Ecto neural progenitor cell (in vitro differentiated cells): ENCODE results near the gene MATR3.
A peak's percentile ranks its signal among the peaks of the same experiment; 100 is the strongest.
"Not testable (repeated sequence)": the region's sequence is repeated elsewhere in the genome, so short reads cannot be mapped to it uniquely, and the experiment has no call there.

Experiments
- DNase-seq: peaks from one replicate; pipeline ENCODE4 v3.0.0-alpha.2; 2018; ENCODE audit warnings: low spot score

The MATR3 gene, protein sequence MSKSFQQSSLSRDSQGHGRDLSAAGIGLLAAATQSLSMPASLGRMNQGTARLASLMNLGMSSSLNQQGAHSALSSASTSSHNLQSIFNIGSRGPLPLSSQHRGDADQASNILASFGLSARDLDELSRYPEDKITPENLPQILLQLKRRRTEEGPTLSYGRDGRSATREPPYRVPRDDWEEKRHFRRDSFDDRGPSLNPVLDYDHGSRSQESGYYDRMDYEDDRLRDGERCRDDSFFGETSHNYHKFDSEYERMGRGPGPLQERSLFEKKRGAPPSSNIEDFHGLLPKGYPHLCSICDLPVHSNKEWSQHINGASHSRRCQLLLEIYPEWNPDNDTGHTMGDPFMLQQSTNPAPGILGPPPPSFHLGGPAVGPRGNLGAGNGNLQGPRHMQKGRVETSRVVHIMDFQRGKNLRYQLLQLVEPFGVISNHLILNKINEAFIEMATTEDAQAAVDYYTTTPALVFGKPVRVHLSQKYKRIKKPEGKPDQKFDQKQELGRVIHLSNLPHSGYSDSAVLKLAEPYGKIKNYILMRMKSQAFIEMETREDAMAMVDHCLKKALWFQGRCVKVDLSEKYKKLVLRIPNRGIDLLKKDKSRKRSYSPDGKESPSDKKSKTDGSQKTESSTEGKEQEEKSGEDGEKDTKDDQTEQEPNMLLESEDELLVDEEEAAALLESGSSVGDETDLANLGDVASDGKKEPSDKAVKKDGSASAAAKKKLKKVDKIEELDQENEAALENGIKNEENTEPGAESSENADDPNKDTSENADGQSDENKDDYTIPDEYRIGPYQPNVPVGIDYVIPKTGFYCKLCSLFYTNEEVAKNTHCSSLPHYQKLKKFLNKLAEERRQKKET

DNA sequence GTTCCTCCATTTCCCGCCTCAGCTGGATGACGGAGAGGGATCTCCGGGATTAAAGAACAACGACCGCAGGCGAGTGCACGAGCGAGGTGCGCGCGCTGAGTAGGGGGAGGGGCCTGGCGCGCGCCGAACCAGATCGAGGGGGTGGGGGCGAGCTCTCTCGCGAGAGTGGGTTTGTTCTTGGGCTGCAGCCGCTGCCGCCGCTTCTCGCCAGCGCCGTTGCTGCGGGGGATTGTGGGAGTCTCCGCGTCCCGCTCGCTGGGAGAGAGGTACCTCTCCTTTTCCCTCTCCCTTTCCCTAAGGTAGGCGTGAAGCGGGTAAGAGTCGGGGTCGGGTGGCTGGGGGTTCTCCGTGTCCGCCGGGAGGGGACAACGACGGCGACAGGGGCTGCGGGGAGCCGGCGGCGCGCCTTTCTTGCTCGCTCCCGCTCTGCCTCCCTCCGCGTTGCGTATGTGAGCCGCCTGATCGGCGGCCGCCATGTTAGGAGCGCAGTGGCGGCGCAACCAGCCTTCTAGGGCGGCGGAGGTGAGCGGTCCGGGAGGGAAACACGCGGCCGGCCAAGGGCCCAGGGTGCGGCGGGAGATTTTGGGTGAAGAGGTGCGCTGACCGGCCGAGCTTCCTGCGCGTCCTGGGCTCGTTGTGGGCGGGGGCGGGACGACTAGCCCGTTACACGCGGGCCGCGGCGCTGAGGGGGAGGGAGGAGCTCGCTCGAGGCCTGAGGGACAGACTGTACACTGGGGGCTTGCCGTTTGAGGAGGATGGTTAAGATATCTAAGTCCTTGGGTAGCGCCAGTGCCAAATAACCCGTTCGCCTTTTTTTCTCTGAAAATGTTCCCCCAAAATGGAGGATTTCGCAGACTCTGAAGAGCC lies at the start of gene MATR3:
TSS of gene MATR3 (plus strand) at position 234 of the 867 bp plus-strand sequence. CDS start 13,676 bp downstream, outside the sequence.
- DNase-seq: peak; percentile 98

DNA sequence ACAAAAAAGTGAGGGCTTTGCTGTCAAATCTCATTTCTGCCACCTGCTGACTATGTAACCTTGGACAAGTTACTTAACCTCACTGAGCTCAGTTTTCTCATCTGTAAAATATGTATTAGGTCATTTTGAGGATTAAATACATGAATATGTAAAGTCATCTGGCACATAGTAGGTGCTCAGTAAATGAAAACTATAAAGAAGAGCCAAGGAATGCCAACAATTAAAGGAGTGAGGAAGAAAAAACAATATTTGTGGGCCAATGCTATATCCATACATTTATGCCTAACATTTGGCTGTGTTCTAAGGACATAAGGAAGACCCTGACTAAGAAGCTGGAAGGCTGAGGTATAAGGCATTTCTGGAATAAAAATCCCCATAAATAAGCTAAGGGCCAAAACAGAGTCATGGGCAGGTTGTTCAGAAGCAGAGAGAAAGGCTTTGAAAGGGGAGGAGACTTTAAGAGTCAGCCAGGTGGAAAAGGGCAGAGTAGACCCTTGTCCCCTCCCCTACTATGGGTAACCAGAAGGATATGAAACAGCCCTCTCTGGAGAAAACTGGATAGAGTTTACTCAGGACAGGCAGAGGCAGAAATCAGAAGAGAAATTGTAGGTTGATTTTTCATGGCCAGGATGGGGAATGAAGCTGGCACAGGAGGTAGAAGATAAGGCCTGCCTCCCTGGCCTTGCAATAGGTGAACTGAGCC lies 47.8 kb upstream of the MATR3 start:
- no peak for DNase-seq

DNA sequence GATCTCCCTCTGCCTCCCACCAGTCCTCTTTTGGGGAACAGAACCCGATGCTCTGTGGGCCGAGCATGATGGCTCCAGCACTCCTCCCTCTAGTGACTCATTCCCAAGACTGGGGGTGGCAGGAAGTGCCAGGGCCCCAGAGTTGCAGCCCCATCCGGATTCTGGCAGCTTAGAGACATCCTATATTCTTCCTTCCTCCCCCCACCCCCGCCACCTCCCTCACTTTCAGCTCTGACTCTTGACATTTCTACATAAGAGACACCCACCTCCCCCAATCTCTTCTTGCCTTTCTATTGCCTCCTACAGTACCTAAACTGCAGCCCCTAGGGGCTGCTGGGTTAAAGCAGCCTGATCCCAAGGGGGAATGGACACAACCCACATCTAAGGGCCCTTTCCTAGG lies 47.1 kb upstream of the MATR3 start:
- no peak for DNase-seq

DNA sequence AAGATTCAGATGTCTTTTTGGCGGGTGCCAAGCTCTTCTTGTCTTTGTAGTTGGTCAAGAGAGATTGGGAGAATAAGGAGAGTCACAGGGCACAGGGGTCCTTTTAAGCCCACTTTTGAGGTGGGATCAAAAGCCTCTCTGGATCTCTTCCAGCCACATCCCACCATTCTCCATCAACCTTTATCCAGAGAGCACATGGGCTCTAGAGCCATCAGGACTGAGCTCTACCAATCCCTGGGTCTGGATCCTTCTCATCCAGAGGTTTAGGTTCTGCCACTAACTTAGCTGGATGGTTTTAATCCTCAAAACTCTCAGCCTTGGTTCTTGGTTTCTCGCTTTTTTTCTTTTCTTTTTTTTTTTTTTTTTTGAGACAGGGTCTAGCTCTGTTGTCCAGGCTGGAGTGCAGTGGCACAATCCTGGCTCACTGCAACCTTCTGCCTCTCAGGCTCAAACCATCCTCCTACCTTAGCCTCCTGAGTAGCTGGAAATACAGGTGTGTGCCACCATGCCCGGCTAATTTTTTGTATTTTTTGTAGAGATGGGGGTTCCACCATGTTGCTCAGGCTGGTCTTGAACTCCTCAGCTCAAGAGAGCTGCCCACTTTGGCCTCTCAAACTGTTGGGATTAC lies 44.6 kb upstream of the MATR3 start:
- no peak for DNase-seq

DNA sequence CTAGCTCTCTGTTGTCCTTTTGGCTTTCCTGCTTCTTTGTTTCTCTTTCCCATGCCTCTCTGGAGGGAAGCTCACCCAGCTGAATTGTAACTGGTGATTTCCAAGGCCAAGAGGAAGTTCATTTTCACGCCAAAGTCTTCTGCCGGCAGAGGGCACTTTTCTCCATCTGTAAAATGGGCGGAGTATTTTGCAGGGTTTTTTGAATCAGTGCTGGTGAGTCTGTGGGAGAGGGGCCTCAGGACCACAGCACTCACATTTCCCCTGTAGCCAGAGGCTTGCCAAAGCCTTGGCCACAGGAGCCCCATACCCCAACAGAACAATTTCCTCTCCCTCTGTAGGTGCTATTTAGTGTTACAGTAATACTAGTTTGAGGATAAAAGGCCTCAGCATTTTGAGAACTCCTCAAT lies 42.3 kb upstream of the MATR3 start:
- DNase-seq: no peak

DNA sequence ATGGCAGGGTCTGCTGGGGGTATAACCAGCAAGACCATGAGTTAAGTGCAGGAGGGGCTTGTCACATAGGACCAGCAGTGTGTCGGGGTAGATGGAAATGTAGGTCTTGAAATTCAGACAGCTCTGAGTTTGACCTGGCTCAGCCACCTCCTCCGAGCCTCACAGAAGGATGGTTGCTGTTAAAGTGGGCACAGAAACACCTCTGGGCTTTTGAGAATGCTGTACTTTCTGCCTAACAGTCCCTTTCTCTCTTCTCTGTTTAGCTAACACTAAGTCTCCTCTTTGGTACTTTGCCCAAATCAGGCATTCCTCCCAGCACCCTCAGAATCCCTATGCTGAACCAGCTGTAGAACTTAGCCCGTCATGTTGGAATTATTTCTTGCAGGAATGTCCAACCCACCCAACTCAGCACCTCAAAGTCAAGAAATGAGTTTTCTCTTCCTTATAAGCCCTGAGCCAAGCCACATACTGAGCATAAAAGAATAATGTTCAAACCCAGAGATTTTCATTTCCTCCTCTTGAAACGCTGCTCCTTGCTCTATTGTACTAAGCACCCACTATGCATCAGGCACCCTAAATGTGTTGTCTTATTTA lies 41.7 kb upstream of the MATR3 start:
- DNase-seq: no peak

DNA sequence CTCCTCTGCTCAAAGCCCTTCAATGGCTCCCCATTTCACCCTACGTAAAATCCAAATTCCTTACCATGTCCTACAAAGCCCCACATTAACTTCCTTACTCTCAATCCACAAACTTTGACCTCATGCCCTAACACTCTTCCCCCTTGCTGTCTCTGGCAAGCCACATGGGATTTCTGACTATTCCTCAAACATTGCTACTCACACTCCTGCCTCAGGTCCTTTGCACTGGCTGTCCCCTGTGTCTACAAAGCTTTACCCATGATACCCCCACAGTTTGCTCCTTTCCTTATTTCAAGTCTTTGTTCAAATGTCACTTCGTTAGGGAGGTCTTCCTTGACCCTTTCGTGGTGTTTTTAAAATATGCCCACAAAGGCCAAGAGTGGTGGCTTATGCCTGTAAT lies 40.4 kb upstream of the MATR3 start:
- no peak for DNase-seq

DNA sequence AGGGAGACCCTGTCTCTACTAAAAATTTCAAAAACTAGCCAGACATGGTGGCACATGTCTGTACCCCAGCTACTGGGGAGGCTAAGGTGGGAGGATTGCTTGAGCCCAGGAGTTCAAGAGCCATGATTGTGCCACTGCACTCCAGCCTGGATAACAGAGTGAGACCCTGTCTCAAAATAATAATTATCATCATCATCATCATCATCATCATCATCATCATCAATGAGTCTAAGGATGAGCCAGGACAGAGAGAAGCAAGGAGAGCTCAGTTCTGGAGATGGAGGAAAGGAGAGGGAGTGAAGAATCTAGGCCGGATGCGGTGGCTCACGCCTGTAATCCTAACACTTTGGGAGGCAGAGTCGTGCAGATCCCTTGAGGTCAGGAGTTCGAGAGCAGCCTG lies 36.7 kb upstream of the MATR3 start:
- DNase-seq: no peak

DNA sequence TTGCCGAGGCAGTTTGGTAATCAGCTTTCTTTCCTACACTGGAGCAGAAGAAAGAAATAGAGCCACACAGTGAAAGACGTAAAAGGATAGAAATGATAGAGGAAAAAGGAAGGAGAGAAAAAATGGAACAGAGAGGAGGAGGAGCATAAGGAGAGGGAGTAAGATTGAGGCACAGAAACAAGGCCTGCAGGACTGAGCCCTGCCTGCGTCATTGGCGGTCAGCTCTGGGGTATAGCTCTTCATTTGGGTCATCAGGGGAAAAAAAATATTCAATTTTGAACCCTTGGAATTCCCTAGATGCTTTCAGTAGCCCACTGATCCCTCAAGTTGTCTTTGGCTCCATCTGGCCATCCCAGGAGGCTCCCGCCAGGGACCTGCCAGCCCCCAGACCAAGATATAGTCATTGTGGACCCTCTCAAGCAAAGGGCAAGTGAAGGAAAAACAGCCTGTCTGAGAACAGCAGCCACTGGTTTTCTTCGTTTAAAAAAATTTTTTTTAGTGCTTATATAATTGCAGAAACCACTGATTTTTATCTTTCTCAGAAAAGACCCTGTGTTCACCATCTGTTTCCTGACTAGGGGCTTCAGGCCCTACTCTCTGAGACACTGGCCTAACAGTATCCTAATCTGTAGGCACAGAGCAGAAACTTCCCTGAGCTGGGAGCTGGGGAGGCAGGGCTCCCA lies 31.3 kb upstream of the MATR3 start:
- no peak for DNase-seq

DNA sequence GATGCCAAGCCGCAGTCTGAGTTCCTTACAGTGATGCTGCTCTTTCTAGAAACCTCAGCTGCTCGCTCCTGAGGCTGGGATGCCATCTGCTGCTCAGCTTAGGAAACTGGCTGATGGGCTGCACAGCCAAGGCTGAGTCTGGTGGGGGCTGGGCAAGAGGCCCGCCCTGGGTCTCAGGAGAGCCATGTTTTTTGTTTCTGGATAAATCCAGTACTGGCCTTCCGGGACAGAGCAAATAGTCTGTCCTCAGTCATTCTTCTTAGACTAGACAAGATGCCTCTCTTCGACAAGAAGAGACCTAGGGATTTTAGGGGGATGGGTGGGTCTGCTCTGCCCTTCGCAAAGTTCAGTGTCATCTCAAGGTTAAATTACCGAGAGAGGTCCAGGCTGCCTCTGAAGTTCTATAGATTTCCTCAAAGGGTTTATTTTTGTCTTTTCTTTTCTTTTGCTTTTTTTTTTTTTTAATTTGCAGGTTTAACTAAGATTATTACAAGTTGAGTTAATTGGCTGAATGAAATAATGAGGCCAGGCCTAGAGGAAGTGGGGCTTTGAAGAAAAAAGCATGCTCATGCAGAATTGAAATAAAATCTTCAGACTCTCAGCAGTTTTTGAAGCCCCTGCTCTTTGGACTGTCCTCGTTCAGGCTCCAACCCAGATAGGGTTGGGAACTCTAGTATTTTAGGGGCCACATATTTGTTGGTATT lies 30.6 kb upstream of the MATR3 start:
- peak; percentile 85 for DNase-seq

DNA sequence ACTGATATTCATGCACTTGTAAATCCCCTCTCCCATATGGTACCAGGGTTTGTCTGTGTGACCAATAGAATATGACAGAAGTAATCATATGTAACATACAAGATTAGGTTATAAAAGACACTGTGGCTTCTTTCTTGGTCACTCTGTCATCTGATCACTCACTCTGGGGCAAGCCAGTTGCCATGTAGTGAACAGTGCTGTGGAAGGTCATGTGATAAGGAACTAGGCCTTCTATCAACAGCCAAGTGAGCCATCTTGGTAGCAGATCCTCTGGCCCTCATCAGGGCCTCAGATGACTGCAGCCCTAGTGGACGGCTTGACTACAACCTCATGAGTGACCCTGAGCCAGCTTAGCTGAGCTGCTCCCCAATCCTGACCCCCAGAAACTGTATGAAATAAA lies 30.0 kb upstream of the MATR3 start:
- DNase-seq: no peak

DNA sequence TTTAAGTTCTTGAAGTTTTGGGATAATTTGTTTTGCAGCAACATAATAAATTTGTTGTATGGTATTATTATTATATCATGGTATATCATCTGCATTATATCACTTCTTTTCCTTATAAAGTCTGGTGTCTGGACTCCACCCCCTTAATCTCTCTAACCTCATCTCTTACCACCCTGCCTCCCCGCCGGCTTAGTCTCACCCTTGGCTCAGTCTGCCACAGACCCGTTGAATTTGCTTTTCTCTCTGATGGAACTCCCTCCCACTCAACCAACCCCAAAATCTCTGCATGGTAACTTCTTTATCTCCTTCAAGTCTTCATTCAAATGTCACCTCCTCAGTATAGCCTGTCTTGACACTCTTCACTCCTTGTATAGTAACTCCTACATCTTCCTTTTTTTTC lies 29.6 kb upstream of the MATR3 start:
- no peak for DNase-seq

DNA sequence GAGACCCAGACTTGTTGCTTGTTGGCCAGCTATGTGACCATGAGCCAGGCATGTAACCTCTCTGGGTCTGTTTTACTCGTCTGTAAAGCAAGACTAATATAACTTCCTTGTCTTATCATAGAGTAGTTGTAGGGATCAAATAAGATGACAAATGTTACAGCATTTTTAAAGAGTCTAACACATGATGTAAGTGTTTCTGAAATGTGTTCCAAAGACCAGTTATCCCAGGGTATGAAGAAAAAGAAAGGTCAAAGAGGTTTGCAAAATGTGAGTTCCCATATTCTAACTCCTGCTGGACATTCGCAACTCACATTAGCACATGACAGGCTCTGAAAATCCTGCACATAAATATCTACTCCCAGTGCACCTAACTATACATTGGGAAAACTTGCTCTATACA lies 28.5 kb upstream of the MATR3 start:
- no peak for DNase-seq

DNA sequence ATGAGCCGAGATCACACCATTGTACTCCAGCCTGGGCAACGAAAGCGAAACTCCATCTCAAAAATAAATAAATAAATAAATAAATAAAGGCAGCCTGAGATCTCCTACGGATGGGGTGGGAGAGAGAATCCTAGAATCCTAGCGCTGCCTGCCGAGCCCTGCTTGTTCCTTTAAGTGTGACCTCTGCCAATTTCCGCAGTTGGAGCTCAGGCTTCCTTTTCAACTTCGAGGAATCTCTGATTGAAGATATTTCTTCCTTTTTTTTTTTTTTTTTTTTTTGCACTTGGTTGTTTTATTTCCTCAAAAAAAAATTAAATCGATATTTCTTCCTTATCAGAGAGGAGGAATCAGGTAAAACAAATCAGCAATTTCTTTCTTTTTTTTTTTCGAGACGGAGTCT lies 27.3 kb upstream of the MATR3 start:
- no peak for DNase-seq

DNA sequence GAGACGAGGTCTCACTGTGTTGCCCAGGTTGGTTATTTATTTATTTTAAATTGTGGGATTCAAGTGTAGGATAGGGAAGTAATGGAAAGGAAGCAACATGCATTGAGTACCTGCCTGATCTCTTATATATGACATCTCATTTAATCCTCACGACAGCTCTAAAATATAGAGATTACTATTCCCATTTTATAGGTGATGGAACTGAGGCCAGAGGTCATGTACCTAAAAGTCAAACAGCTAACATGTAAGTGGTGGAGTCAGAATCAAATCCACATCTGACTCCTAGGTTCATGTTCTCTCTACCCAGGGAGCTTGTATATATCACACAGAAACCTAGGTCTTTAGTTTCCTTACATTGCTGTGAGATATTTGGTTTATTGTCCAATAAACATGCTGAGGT lies 26.1 kb upstream of the MATR3 start:
- no peak for DNase-seq

DNA sequence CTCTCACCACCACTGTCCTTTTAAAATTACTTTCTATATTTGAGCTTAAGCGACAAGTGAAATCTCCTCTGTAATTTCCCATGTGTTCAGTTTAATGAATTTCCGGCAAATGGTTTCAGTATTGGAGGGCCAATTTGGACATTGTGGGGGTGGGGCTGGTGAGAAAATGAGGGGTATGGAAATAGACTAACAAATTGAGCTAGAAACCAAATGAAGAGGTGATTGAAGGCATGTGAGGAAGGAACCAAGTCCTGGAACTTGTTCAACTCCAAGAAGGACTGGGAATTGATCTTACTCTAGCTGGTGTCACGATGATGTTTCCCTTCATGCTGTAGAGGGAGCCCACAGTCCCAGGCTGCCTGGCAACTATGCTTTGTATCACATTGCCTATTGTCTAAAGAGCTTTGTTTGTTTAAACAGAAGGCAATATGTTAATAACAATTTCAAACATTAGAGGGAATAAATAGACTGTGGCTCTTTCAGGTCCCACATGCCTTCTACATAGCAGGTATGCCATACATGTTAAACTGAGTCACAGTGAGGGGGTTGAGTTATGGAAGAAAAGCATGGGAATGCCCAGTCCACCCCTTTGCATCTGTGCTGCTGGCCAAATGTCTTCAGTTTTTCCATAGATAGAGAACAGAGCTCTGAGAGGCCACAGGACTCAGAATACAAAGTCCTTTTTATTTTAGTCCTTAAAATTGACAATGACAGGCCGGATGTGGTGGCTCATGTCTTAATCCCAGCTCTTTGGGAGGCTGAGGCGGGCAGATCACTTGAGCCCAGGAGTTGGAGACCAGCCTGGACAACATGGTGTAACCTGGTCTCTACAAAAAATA lies 25.0 kb upstream of the MATR3 start:
- no peak for DNase-seq

DNA sequence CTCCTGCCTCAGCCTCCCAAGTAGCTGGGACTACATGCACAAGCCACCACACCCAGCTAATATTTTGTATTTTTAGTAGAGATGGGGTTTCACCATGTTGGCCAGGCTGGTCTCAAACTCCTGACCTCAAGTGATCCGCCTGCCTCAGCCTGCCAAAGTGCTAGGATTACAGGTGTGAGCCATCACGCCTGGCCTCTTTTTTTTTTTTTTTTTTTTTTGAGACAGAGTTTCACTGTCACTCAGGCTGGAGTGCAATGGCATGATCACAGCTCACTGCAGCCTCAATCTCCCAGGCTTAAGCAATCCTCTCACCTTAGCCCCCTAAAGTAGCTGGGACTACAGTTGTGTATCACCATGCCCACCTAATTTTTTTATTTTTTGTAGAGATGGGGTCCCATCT lies 22.8 kb upstream of the MATR3 start:
- not testable (repeated sequence) for DNase-seq

DNA sequence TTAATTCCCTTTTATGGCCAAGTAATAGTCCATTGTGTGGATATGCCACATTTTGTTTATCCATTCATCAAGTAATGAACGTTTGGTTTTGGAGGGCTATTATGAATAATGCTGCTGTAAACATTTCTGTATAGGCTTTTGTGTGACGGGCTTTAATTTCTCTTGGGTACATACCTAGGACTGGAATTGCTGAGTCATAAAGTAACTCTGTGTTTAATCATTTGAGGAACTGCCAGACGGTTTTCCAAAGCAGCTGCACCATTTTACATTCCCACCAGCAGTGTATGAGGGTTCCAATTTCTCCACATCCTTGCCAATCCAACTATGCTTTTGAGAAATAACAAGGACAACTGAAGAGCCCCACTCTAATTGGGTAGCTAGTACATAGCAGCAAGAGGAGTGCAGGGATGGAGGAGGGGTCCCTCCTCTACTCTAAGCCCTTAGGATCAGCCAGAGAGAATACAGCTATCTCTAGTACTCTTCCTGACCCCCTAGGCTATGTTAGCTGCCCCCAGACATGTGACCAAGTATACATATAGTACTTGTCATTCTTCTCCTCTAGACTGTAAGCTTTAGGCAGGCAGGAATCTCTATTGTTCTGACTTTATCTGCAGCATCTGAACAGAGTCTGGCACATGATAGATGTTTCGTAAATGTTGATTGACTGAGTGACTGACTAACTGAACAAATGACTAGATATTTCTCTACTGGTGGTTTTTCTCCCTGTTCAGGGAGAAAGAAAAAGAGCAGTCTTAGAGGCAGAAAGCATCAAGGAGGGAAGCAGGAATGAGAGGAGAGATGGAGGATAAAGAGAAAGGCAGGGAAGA lies 22.1 kb upstream of the MATR3 start:
- DNase-seq: no peak
